Mesenchymal stem cell (in vitro differentiated cells and primary cell): ENCODE data around the gene TMEM74B.

ENCODE experiments used
- DNase-seq: peaks from one replicate; pipeline ENCODE4 v3.0.0-alpha.2; 2013
- H2AFZ ChIP-seq: one replicate; pipeline ENCODE4 v1.6.1; 2013; ENCODE audit warnings: low read depth, mild to moderate bottlenecking, control low read depth, inconsistent platforms, low read length, moderate library complexity
- H2AK5ac ChIP-seq: 2 replicates; pipeline ENCODE4 v1.6.1; 2013; ENCODE audit warnings: low read length, moderate library complexity, mild to moderate bottlenecking, inconsistent platforms; ENCODE audit not compliant: severe bottlenecking
- H2BK120ac ChIP-seq: one replicate; pipeline ENCODE4 v1.6.1; 2013; ENCODE audit warnings: low read depth, mild to moderate bottlenecking, inconsistent platforms, low read length, moderate library complexity
- H2BK12ac ChIP-seq, 2 experiments: one replicate each; pipeline ENCODE4 v1.6.1; 2013; ENCODE audit warnings: inconsistent platforms in 2 of 2, low read length in 2 of 2, mild to moderate bottlenecking in 2 of 2, moderate library complexity in 2 of 2, control low read depth in 1 of 2
- H2BK15ac ChIP-seq: one replicate; pipeline ENCODE4 v1.6.1; 2013; ENCODE audit warnings: mild to moderate bottlenecking, low read depth, inconsistent platforms; ENCODE audit not compliant: poor library complexity, severe bottlenecking
- H2BK5ac ChIP-seq: 2 replicates; pipeline ENCODE4 v1.6.1; 2013; ENCODE audit warnings: low read depth, mild to moderate bottlenecking, low read length, control low read depth, inconsistent platforms; ENCODE audit not compliant: poor library complexity, severe bottlenecking
- H3K14ac ChIP-seq, 2 experiments: one replicate each; pipeline ENCODE4 v1.6.1; 2013; ENCODE audit warnings: inconsistent platforms in 2 of 2, low read length in 2 of 2, control low read depth in 1 of 2, mild to moderate bottlenecking in 1 of 2, moderate library complexity in 1 of 2
- H3K18ac ChIP-seq, 2 experiments: one replicate each; pipeline ENCODE4 v1.6.1; 2013; ENCODE audit warnings: inconsistent platforms in 2 of 2, low read length in 2 of 2, control low read depth in 1 of 2, low read depth in 1 of 2, mild to moderate bottlenecking in 1 of 2
- H3K23ac ChIP-seq, 2 experiments: one replicate each; pipeline ENCODE4 v1.6.1; 2013; ENCODE audit warnings: inconsistent platforms in 2 of 2, low read length in 2 of 2, mild to moderate bottlenecking in 2 of 2, moderate library complexity in 2 of 2, control low read depth in 1 of 2
- H3K27ac ChIP-seq: 2 replicates; pipeline ENCODE4 v1.5.1; 2013; ENCODE audit warnings: mild to moderate bottlenecking, moderate library complexity, low read length, control low read depth, inconsistent platforms; ENCODE audit not compliant: poor library complexity, severe bottlenecking
- H3K27me3 ChIP-seq, 2 experiments: 2 replicates each; pipeline versions ENCODE4 v1.6.1 to v1.7.0; 2013; ENCODE audit warnings: low read length in 2 of 2, mild to moderate bottlenecking in 2 of 2, moderate library complexity in 2 of 2, control low read depth in 1 of 2, inconsistent platforms in 1 of 2; ENCODE audit not compliant: control insufficient read depth in 1 of 2, insufficient read depth in 1 of 2
- H3K36me3 ChIP-seq, 2 experiments: 2 replicates each; pipeline versions ENCODE4 v1.6.1 to v1.7.0; 2013; ENCODE audit warnings: low read length in 2 of 2, control low read depth in 1 of 2, inconsistent platforms in 1 of 2, low read depth in 1 of 2, mild to moderate bottlenecking in 1 of 2; ENCODE audit not compliant: insufficient read depth in 2 of 2, control insufficient read depth in 1 of 2
- H3K4ac ChIP-seq, 2 experiments: one replicate each; pipeline ENCODE4 v1.6.1; 2013; ENCODE audit warnings: inconsistent platforms in 2 of 2, low read length in 2 of 2, mild to moderate bottlenecking in 2 of 2, moderate library complexity in 2 of 2, control low read depth in 1 of 2, low read depth in 1 of 2
- H3K4me1 ChIP-seq: 2 replicates; pipeline ENCODE4 v1.6.1; 2013; ENCODE audit warnings: low read depth, low read length, control low read depth; ENCODE audit not compliant: control insufficient read depth, insufficient read depth
- H3K4me2 ChIP-seq: 2 replicates; pipeline ENCODE4 v1.6.1; 2013; ENCODE audit warnings: low read length, mild to moderate bottlenecking, inconsistent platforms; ENCODE audit not compliant: poor library complexity, severe bottlenecking
- H3K4me3 ChIP-seq, 2 experiments: 2 replicates each; pipeline versions ENCODE4 v1.5.1 to v1.7.0; 2013; ENCODE audit warnings: low read length in 2 of 2, mild to moderate bottlenecking in 2 of 2, control low read depth in 1 of 2, low read depth in 1 of 2; ENCODE audit not compliant: insufficient read depth in 1 of 2
- H3K79me1 ChIP-seq: replicated peaks from 2 replicates; pipeline ENCODE4 v1.6.1; 2013; ENCODE audit warnings: mild to moderate bottlenecking, control low read depth, low read length, inconsistent platforms; ENCODE audit not compliant: poor library complexity, severe bottlenecking
- H3K9ac ChIP-seq: 2 replicates; pipeline ENCODE4 v1.7.0; 2013; ENCODE audit warnings: mild to moderate bottlenecking, low read length, moderate library complexity
- H3K9me3 ChIP-seq: 2 replicates; pipeline ENCODE4 v1.7.0; 2013; ENCODE audit warnings: mild to moderate bottlenecking, low read length; ENCODE audit not compliant: control insufficient read depth
- H4K8ac ChIP-seq: one replicate; pipeline ENCODE4 v1.6.1; 2013; ENCODE audit warnings: inconsistent platforms, mild to moderate bottlenecking, low read length, moderate library complexity
- H4K91ac ChIP-seq: one replicate; pipeline ENCODE4 v1.6.1; 2013; ENCODE audit warnings: mild to moderate bottlenecking, low read length, inconsistent platforms
- WGBS: methylation state at CpG from one replicate; pipeline ENCODE4 v1.1.7; 2013; ENCODE audit warnings: mixed read lengths; 5-methylcytosine and 5-hydroxymethylcytosine counted together

TMEM74B gene

GRCh38 chr20:1166948-1167720 is 17.6 kb downstream of the TMEM74B start:
- Histone ChIP-seq H2BK120ac (no peak overlapping the region), H2AFZ (no peak overlapping the region), H3K27ac (no peak overlapping the region), H3K4ac (no peak overlapping the region), H2AK5ac (no peak overlapping the region), H2BK12ac (no peak overlapping the region), H3K4me2 (no peak overlapping the region), H3K79me1 (peaks cover 7% of the 10 kb centered on the region), H3K9me3 (no peaks in the 10 kb centered on the region), H3K4me1 (no peaks in the 10 kb centered on the region), H3K36me3 (peaks cover 50 to 94% of the 10 kb centered on the region in 2 experiments), H3K14ac (no peak overlapping the region), H3K18ac (no peak overlapping the region), H3K4me3 (no peak overlapping the region), H3K23ac (no peak overlapping the region), H3K27me3 (no peaks in the 10 kb centered on the region), H4K91ac (no peak overlapping the region), H4K8ac (no peak overlapping the region), H3K9ac (no peak overlapping the region), H2BK5ac (no peak overlapping the region), H2BK15ac (no peak overlapping the region)
- 100% methylated on average over 1 of the region's 1 CpG for WGBS
- DNase-seq, result no peak

- Histone ChIP-seq H3K23ac (no peak overlapping the region), H4K8ac (no peak overlapping the region), H2BK120ac (no peak overlapping the region), H3K4me2 (no peak overlapping the region), H3K18ac (no peak overlapping the region), H2BK5ac (no peak overlapping the region), H3K36me3 (peaks cover 54 to 93% of the 10 kb centered on the region in 2 experiments), H3K9ac (no peak overlapping the region), H3K27me3 (no peaks in the 10 kb centered on the region), H2BK12ac (no peak overlapping the region), H3K14ac (no peak overlapping the region), H2AFZ (no peak overlapping the region), H3K9me3 (no peaks in the 10 kb centered on the region), H4K91ac (no peak overlapping the region), H3K79me1 (peaks cover 16% of the 10 kb centered on the region), H2AK5ac (no peak overlapping the region), H3K4me1 (no peaks in the 10 kb centered on the region), H3K4me3 (no peak overlapping the region), H2BK15ac (no peak overlapping the region), H3K4ac (no peak overlapping the region), H3K27ac (no peak overlapping the region)
- 94% methylated on average over 9 of the region's 9 CpGs for WGBS
- DNase-seq, result no peak
These were observed 18.8 kb downstream of the TMEM74B start for GRCh38 chr20:1165941-1166340.

DNA sequence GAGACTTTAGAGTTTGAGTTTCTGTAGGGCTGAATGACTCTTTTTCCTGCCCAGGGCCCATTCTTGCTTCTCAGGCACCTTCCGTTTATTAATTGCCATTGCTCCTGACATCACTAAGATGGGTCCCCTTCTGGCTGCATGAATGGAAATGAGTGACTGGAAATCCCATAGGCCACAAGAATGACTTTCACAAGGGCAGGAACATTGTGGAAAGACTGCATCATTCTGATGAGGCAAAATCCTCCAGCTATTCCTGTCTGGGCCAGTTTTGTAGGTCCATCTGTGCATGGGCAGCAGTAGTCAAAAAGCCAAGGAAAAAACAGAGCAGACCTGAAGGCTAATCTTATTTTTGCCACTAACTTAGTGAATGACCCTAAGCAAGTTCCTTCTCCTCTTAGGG is 19.3 kb downstream of the TMEM74B start:
- no peak overlapping the region for H2BK120ac ChIP-seq
- H3K27me3 ChIP-seq, result no peaks in the 10 kb centered on the region
- no peaks in the 10 kb centered on the region for H3K4me1 ChIP-seq
- no peak overlapping the region for H3K9ac ChIP-seq
- H3K4me2 ChIP-seq, result no peak overlapping the region
- no peak overlapping the region for H2BK5ac ChIP-seq
- H4K91ac ChIP-seq, result no peak overlapping the region
- peaks cover 16% of the 10 kb centered on the region for H3K79me1 ChIP-seq
- DNase-seq, result no peak
- no peak overlapping the region for H3K18ac ChIP-seq
- no peak overlapping the region for H4K8ac ChIP-seq
- peaks cover 55 to 93% of the 10 kb centered on the region in 2 experiments for H3K36me3 ChIP-seq
- no peak overlapping the region for H2AK5ac ChIP-seq
- no peak overlapping the region for H3K14ac ChIP-seq
- H3K9me3 ChIP-seq, result no peaks in the 10 kb centered on the region
- H3K4ac ChIP-seq, result no peak overlapping the region
- H3K23ac ChIP-seq, result no peak overlapping the region
- no peak overlapping the region for H3K4me3 ChIP-seq
- no peak overlapping the region for H2AFZ ChIP-seq
- no peak overlapping the region for H3K27ac ChIP-seq
- WGBS, result 100% methylated on average over 1 of the region's 1 CpG
- H2BK12ac ChIP-seq, result no peak overlapping the region
- H2BK15ac ChIP-seq, result no peak overlapping the region

DNA sequence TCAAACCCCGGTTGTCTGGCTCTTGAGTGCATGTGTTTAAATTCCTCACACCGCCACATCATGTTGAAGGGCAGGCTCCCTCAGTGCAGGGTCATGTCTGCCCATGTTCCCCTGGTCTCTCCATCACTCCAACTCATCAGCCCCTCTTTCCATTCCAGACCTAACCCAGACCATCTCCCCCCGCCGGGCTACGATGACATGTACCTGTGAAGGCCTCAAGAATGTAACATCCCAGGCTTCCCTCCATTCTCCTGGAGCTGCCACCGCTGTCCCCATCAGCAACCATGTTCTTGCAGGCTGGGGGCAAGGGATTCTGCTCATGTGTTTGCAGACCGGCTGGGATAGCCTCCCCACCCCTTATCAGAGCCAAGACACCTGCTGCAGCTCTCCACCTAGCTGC is 19.9 kb downstream of the TMEM74B start:
- H4K91ac ChIP-seq, result no peak overlapping the region
- H3K36me3 ChIP-seq, result peaks cover 57 to 93% of the 10 kb centered on the region in 2 experiments
- no peak overlapping the region for H2BK12ac ChIP-seq
- H2BK5ac ChIP-seq, result no peak overlapping the region
- WGBS, result 98% methylated on average over 7 of the region's 7 CpGs
- no peak overlapping the region for H2AFZ ChIP-seq
- no peak overlapping the region for H3K9ac ChIP-seq
- H3K27ac ChIP-seq, result no peak overlapping the region
- no peak overlapping the region for H3K18ac ChIP-seq
- no peak overlapping the region for H3K23ac ChIP-seq
- H2AK5ac ChIP-seq, result no peak overlapping the region
- no peak overlapping the region for H3K4ac ChIP-seq
- H3K79me1 ChIP-seq, result peaks cover 19% of the 10 kb centered on the region
- H3K9me3 ChIP-seq, result no peaks in the 10 kb centered on the region
- no peak overlapping the region for H4K8ac ChIP-seq
- no peaks in the 10 kb centered on the region for H3K27me3 ChIP-seq
- DNase-seq, result no peak
- H3K4me2 ChIP-seq, result no peak overlapping the region
- no peaks in the 10 kb centered on the region for H3K4me1 ChIP-seq
- no peak overlapping the region for H2BK15ac ChIP-seq
- H3K14ac ChIP-seq, result no peak overlapping the region
- no peak overlapping the region for H3K4me3 ChIP-seq
- H2BK120ac ChIP-seq, result no peak overlapping the region
